SK-N-SH (cell line): ENCODE measurements around the gene ASCC2. TPM values are rescaled to one million over a fixed set of nuclear protein-coding genes. Genes with fewer than 3 reads are reported as not detected.

Experiments used
- CTCF ChIA-PET: fragments of 300-600, 350-600 bp; formaldehyde crosslinking; extraction: SDS; loops from one replicate; lab custom pipeline; 2021; lab: Yijun Ruan, JAX
- POLR2A ChIA-PET: fragments of 350-600 bp; sonication (Branson Sonifier 250); formaldehyde crosslinking; extraction: SDS; loops from one replicate; lab custom pipeline; 2020; ENCODE audit warnings: antibody characterized with exemption, inconsistent platforms; lab: Yijun Ruan, JAX
- DNase-seq: peaks from one replicate; pipeline ENCODE4 v3.0.0; 2012
- H2AFZ ChIP-seq: fragments of 200-600 bp; sonication (generic); 2 replicates; pipeline ENCODE4 v1.8.1; 2016; ENCODE audit warnings: antibody characterized with exemption, mild to moderate bottlenecking, low read depth
- H3F3A ChIP-seq: fragments of 200-600 bp; sonication (generic); replicated peaks from 2 replicates; pipeline ENCODE3; 2016; ENCODE audit warnings: antibody characterized with exemption, mild to moderate bottlenecking; ENCODE audit not compliant: insufficient read depth
- H3K27ac ChIP-seq, 2 experiments: fragments of 200-500 bp in 1 of 2; fragments of 200-600 bp in 1 of 2; sonication (Bioruptor generic) in 1 of 2; sonication (generic), shearing (Covaris generic) in 1 of 2; 2 replicates each; pipeline versions ENCODE4 v1.5.1 to v1.6.1; 2014 to 2016; ENCODE audit warnings: low read depth in 2 of 2, inconsistent platforms in 1 of 2, low read length in 1 of 2, mild to moderate bottlenecking in 1 of 2, mixed read lengths in 1 of 2
- H3K27me3 ChIP-seq: fragments of 200-600 bp; sonication (generic), shearing (Covaris generic); 2 replicates; pipeline ENCODE4 v1.6.1; 2016; ENCODE audit warnings: mixed run types; ENCODE audit not compliant: insufficient read depth
- H3K36me3 ChIP-seq, 2 experiments: fragments of 200-500 bp in 1 of 2; fragments of 200-600 bp in 1 of 2; sonication (Bioruptor generic) in 1 of 2; sonication (generic) in 1 of 2; replicated peaks in 1 of 2; 2 replicates each; pipeline versions ENCODE3 to v1.5.1; 2014 to 2016; ENCODE audit warnings: low read length in 1 of 2, mild to moderate bottlenecking in 1 of 2; ENCODE audit not compliant: insufficient read depth in 2 of 2, control insufficient read depth in 1 of 2
- H3K4me1 ChIP-seq, 2 experiments: fragments of 200-500 bp in 1 of 2; fragments of 200-600 bp in 1 of 2; sonication (Bioruptor generic) in 1 of 2; sonication (generic), shearing (Covaris generic) in 1 of 2; 2 replicates each; pipeline versions ENCODE4 v1.5.1 to v1.6.1; 2014 to 2016; ENCODE audit warnings: low read depth in 1 of 2, low read length in 1 of 2, mixed run types in 1 of 2; ENCODE audit not compliant: insufficient read depth in 2 of 2, control insufficient read depth in 1 of 2
- H3K4me2 ChIP-seq: fragments of 200-600 bp; sonication (generic), shearing (Covaris generic); 2 replicates; pipeline ENCODE4 v1.6.1; 2017; ENCODE audit warnings: mixed run types
- H3K4me3 ChIP-seq, 2 experiments: fragments of 200-500 bp in 1 of 2; fragments of 200-600 bp in 1 of 2; sonication (Bioruptor generic) in 1 of 2; sonication (generic), shearing (Covaris generic) in 1 of 2; 2 replicates each; pipeline versions ENCODE4 v1.5.1 to v1.8.1; 2014 to 2016; ENCODE audit warnings: low read depth in 2 of 2, inconsistent platforms in 1 of 2, low read length in 1 of 2, mild to moderate bottlenecking in 1 of 2, mixed read lengths in 1 of 2, moderate library complexity in 1 of 2
- H3K79me2 ChIP-seq: fragments of 200-600 bp; sonication (generic); 2 replicates; pipeline ENCODE4 v1.8.1; 2017; ENCODE audit warnings: mild to moderate bottlenecking; ENCODE audit not compliant: insufficient read depth
- H3K9ac ChIP-seq: fragments of 200-600 bp; sonication (generic); 2 replicates; pipeline ENCODE4 v1.6.1; 2017; ENCODE audit warnings: mixed run types
- H3K9me2 ChIP-seq: fragments of 200-600 bp; sonication (generic); 2 replicates; pipeline ENCODE4 v1.6.1; 2017; ENCODE audit warnings: mixed run types
- H3K9me3 ChIP-seq: fragments of 200-600 bp; sonication (generic); 2 replicates; pipeline ENCODE4 v1.6.1; 2017; ENCODE audit warnings: mixed run types, mild to moderate bottlenecking, moderate library complexity
- H4K20me1 ChIP-seq: fragments of 200-600 bp; sonication (generic); 2 replicates; pipeline ENCODE4 v1.6.1; 2017; ENCODE audit warnings: mild to moderate bottlenecking, mixed run types; ENCODE audit not compliant: insufficient read depth
- CHD2 ChIP-seq: fragments of 150-350 bp; IDR thresholded peaks from 2 replicates; pipeline ENCODE4 v1.6.1; 2018; ENCODE audit warnings: low read length; ENCODE audit not compliant: partially characterized antibody
- EZH2phosphoT487 ChIP-seq: fragments of 200-600 bp; sonication (generic); IDR thresholded peaks from 2 replicates; pipeline ENCODE4 v1.6.1; 2017; ENCODE audit warnings: low read depth, mixed run types, mild to moderate bottlenecking, antibody characterized with exemption, moderate library complexity, borderline replicate concordance
- FOXJ3 ChIP-seq: sonication (generic); formaldehyde crosslinking; IDR thresholded peaks from 2 replicates; pipeline ENCODE4 v1.5.1; 2020; ENCODE audit warnings: mild to moderate bottlenecking, missing genetic modification reagents
- GABPA ChIP-seq: IDR thresholded peaks from 2 replicates; pipeline ENCODE4 v1.4.0; 2012; ENCODE audit warnings: low read depth, mild to moderate bottlenecking
- IRF3 ChIP-seq: fragments of 150-350 bp; IDR thresholded peaks from 2 replicates; pipeline ENCODE4 v1.6.1; 2016; ENCODE audit warnings: mild to moderate bottlenecking, low read depth, low read length
- MAX ChIP-seq: IDR thresholded peaks from 2 replicates; pipeline ENCODE4 v1.4.0; 2012; ENCODE audit warnings: low read depth
- MEF2A ChIP-seq: IDR thresholded peaks from 2 replicates; pipeline ENCODE4 v1.4.0; 2012; ENCODE audit warnings: low read depth, borderline replicate concordance
- MXI1 ChIP-seq: IDR thresholded peaks from 2 replicates; pipeline ENCODE4 v1.6.1; 2012; ENCODE audit warnings: mild to moderate bottlenecking, low read depth, low read length, improper control_type of control experiment
- NFIC ChIP-seq: IDR thresholded peaks from 2 replicates; pipeline ENCODE4 v1.4.0; 2012; ENCODE audit warnings: borderline replicate concordance
- NRF1 ChIP-seq: IDR thresholded peaks from 2 replicates; pipeline ENCODE4 v1.6.1; 2012; ENCODE audit warnings: low read depth, mild to moderate bottlenecking, low read length
- PBX3 ChIP-seq: IDR thresholded peaks from 2 replicates; pipeline ENCODE4; 2012
- POLR2AphosphoS5 ChIP-seq: IDR thresholded peaks from 2 replicates; pipeline ENCODE4 v1.6.1; 2012; ENCODE audit warnings: low read depth, low read length
- RAD21 ChIP-seq: IDR thresholded peaks from 2 replicates; pipeline ENCODE4 v1.6.1; 2012; ENCODE audit warnings: mild to moderate bottlenecking, low read length
- RCOR1 ChIP-seq: fragments of 150-350 bp; IDR thresholded peaks from 2 replicates; pipeline ENCODE4 v1.6.1; 2017; ENCODE audit warnings: antibody characterized with exemption, low read length
- REST ChIP-seq: IDR thresholded peaks from 2 replicates; pipeline ENCODE4 v1.6.1; 2012; ENCODE audit warnings: mild to moderate bottlenecking, low read depth, low read length, moderate library complexity
- RXRA ChIP-seq: IDR thresholded peaks from 2 replicates; pipeline ENCODE4 v1.4.0; 2012; ENCODE audit warnings: low read depth, mild to moderate bottlenecking, borderline replicate concordance
- SIN3A ChIP-seq: IDR thresholded peaks from 2 replicates; pipeline ENCODE4 v1.6.1; 2012; ENCODE audit warnings: low read depth, mild to moderate bottlenecking, low read length, moderate library complexity, borderline replicate concordance
- TAF1 ChIP-seq: IDR thresholded peaks from 2 replicates; pipeline ENCODE4 v1.6.1; 2012; ENCODE audit warnings: low read depth, mild to moderate bottlenecking, low read length, moderate library complexity, borderline replicate concordance
- TEAD4 ChIP-seq: IDR thresholded peaks from 2 replicates; pipeline ENCODE4 v1.4.0; 2012; ENCODE audit warnings: mild to moderate bottlenecking, borderline replicate concordance; ENCODE audit not compliant: insufficient read depth
- USF2 ChIP-seq: fragments of 150-350 bp; IDR thresholded peaks from 2 replicates; pipeline ENCODE4 v1.6.1; 2017; ENCODE audit warnings: antibody characterized with exemption, low read length, low read depth, borderline replicate concordance
- WGBS: methylation state at CpG from one replicate; pipeline ENCODE4 v1.1.6; 2017; ENCODE audit warnings: low lambda C conversion rate; 5-methylcytosine and 5-hydroxymethylcytosine counted together
- polyA plus RNA-seq, 3 experiments: library from polyadenylated mRNA; depleted of rRNA; stranded (reverse); fragments of >200 nt; gene quantifications; 2 replicates each; pipeline ENCODE4 v1.2.3, GENCODE V29; 2012

Gene ASCC2
- polyA plus RNA-seq, 1 of the 3 experiments (the other 2 are of a cell fraction), result 82.0 TPM

- CTCF ChIA-PET, result interaction anchor here (0.9 kb wide), 1 partner anchor 190 kb away, joined by 3 read pairs; no protein-coding TSS in a partner anchor
- POLR2A ChIA-PET, result no interaction called here
- H3K9me2 ChIP-seq, result no peaks in the 10 kb centered on the region
Observed at GRCh38 chr22:29879753-29880152, 41.7 kb upstream of the ASCC2 start.

More at GRCh38 chr22:29879753-29880152, 41.7 kb upstream of the ASCC2 start:
- H3K4me1 ChIP-seq, result no peaks in the 10 kb centered on the region; a peak in 1 of 4 replicates
- TF ChIP-seq MXI1 (no peak), TEAD4 (no peak), PBX3 (no peak), RAD21 (no peak), IRF3 (no peak), RXRA (no peak), NFIC (no peak), USF2 (no peak), MAX (no peak), NRF1 (no peak), CHD2 (no peak), SIN3A (no peak), GABPA (no peak), REST (no peak), EZH2phosphoT487 (no peak), POLR2AphosphoS5 (no peak), RCOR1 (no peak), MEF2A (no peak), TAF1 (no peak), FOXJ3 (no peak)
- H3K27me3 ChIP-seq, result no peaks in the 10 kb centered on the region
- DNase-seq, result peak; percentile 20
- WGBS, result 90% methylated on average over 5 of the region's 5 CpGs
- no peak overlapping the region for H3K4me3 ChIP-seq
- H3K36me3 ChIP-seq, result peaks cover 0 to 2% of the 10 kb centered on the region in 2 experiments
- peaks cover 4% of the 10 kb centered on the region for H4K20me1 ChIP-seq
- no peak overlapping the region for H3K27ac ChIP-seq
- no peak overlapping the region for H3K4me2 ChIP-seq
- H3K9me3 ChIP-seq, result no peaks in the 10 kb centered on the region
- no peak overlapping the region for H3K9ac ChIP-seq
- peaks cover 13% of the 10 kb centered on the region for H3K79me2 ChIP-seq
- H2AFZ ChIP-seq, result no peak overlapping the region
- H3F3A ChIP-seq, result no peaks in the 10 kb centered on the region
